GM19238 (cell line): ENCODE data around the gene DOHH.
"Not testable (repeated sequence)": the region's sequence is repeated elsewhere in the genome, so short reads cannot be mapped to it uniquely, and the experiment has no call there.

Experiments
- DNase-seq: peaks from one replicate; pipeline ENCODE4 v3.0.0; 2011; ENCODE audit warnings: low spot score; ENCODE audit not compliant: insufficient read length

Gene DOHH

DNA sequence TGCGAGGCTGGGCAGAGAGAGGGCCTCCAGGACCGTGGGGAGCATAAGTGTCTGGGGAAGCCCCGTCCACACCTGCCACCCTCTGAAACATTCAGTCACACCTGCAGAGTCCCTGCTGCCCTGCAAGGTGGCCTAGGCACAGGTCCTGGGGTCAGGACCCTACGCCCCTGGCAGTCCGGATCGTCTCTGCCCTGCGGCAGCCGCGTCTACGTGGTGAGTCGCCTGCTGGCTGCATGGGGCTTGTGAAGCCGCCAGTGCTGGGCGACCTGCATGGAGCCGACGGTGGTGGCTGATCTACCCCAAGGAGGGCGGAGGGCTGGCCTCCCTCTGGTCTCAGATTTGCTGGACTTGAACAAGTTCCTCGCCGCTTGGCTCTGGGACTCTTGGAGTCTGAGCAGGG is 18.7 kb upstream of the DOHH start:
- DNase-seq, result no peak

DNA sequence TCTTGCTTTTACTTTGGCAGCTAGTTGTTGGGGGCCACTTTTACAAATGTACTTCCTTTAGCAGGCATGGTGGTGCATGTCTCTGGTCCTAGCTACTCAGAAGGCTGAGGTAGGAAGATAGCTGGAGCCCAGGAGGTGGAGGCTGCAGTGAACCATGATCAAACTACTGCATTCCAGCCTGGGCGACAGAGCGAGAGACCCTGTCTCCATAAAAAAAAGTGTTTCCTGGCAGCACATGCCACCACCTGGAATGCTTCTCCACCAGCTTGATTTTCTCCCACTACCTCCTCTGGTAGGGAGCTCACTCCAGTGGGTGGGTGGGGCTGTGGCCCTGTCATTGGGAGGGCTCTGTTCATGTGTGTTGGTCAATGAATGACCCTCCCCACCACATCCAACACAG is 18.2 kb upstream of the DOHH start:
- DNase-seq, result no peak

- DNase-seq, result no peak
Measured at GRCh38 chr19:3518255-3518654, 17.8 kb upstream of the DOHH start.

GRCh38 chr19:3517638-3518037 is 17.2 kb upstream of the DOHH start:
- DNase-seq, result no peak

- peak; percentile 62 for DNase-seq
Measured at GRCh38 chr19:3516675-3517207, 16.3 kb upstream of the DOHH start.

DNA sequence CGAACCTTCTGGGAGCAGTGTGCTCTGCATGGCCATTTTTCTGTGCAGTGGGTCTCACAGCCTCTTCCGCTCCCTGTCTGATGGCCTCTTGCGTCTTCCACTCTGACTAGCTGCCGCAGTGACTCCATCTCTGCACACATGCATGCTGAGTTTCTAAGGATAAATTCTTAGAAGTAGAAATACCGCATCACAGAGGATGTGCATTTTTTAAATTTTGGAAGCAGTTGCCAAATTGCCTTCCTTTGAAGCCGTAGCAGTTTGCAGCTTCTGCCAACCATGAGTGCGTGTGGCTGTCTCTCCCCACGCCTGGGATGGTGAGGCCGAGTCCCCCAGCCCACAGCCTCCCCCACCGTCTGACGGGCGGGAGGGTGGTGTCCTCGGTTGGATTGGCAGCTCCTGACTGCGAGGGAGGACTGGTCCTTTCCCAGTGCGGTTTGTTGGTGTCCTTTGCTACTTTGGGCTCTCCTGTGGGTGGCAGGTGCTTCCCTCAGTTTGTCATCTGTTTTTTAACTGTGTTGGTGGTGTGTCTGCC is 15.5 kb upstream of the DOHH start:
- no peak for DNase-seq

- no peak for DNase-seq
Measured at GRCh38 chr19:3514930-3515329, 14.5 kb upstream of the DOHH start.

DNA sequence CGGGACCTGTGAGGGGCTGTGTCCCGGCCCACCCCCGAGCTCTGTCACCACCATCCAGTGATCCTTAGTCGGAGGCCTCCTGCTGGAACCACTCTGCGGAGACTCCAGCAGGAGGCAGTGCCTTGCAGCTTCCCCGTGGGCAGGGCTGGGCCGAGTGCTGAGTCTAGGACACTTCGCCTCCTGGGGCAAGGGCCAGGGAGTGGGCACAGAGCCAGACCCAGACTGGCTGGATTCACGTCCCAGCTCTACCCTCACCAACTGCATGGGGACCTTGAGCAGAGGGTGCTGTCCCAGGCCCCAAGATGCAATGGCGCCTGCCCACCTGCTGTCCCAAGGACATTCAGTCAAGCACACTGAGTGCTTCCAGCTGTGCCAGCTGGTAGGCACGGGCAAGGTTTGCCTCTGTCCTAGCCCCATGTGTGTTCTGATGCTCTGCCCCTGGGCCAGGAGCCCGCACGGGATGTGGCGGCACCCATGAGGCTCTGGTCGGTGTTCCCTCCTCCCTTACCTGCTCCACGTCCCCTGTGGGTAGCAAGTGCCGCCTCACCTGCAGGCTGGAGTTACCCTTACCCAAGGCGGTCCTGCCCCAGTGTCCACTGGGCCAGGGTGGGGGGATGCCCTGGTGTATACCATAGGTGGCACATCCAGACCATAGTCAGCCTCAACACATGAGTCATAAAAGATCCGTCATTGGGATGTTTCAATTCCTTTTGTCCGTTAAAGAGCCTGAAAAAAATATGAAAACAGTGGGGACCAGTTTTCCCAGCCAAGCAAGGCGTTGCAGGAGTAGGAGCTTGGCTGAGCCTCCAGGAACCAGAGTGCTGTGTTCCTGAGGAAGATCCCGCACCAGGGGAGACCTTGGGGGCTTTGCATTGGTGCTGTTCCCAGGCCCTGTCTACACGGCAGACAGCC is 13.0 kb upstream of the DOHH start:
- no peak for DNase-seq

GRCh38 chr19:3512562-3513228 is 12.2 kb upstream of the DOHH start:
- no peak for DNase-seq

GRCh38 chr19:3511506-3512251 is 11.2 kb upstream of the DOHH start:
- no peak for DNase-seq

DNA sequence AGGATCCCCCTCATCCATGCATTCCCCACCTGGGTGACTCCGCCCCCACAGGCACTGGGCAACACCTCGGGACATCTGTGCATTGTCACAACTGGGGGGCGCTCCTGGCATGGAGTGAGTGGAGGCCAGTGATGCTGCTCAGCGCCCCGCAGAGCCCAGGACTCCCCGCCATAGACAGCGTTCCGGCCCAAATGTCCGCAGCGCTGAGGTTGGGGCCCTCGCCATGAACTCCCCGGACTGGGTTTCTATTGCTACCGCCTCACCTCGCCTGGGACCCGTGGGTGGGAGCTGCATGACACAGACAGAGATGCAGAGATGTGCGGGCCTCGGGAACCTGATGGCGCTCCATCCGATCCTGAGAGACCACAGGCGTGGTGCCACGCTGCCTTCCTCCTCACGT is 10.3 kb upstream of the DOHH start:
- no peak for DNase-seq

- no peak for DNase-seq
Measured at GRCh38 chr19:3509566-3509989, 9.1 kb upstream of the DOHH start.

GRCh38 chr19:3508771-3509535 is 8.5 kb upstream of the DOHH start:
- no peak for DNase-seq

DNA sequence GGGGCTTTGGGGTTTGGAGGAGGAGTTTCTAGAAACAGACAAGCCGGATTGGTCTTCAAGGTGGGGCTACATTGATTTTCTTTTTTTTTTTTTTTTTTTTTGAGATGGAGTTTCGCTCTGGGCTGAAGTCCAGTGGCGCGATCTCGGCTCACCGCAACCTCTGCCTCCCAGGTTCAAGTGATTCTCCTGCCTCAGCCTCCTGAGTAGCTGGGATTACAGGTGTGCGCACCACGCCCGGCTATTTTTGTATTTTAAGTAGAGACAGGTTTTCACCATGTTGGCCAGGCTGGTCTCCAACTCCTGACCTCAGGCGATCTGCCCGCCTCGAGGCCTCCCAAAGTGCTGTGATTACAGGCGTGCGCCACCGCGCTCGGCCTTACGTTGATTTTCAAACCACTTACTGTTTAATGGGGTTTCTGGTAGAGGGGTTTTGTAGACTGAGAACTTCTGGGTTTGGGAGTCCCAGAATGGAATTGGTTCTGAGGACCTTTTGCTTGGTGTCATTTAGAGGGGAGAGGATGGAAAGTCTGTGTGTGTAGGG is 7.7 kb upstream of the DOHH start:
- not testable (repeated sequence) for DNase-seq

- DNase-seq, result no peak
Measured at GRCh38 chr19:3507371-3508120, 7.1 kb upstream of the DOHH start.

DNA sequence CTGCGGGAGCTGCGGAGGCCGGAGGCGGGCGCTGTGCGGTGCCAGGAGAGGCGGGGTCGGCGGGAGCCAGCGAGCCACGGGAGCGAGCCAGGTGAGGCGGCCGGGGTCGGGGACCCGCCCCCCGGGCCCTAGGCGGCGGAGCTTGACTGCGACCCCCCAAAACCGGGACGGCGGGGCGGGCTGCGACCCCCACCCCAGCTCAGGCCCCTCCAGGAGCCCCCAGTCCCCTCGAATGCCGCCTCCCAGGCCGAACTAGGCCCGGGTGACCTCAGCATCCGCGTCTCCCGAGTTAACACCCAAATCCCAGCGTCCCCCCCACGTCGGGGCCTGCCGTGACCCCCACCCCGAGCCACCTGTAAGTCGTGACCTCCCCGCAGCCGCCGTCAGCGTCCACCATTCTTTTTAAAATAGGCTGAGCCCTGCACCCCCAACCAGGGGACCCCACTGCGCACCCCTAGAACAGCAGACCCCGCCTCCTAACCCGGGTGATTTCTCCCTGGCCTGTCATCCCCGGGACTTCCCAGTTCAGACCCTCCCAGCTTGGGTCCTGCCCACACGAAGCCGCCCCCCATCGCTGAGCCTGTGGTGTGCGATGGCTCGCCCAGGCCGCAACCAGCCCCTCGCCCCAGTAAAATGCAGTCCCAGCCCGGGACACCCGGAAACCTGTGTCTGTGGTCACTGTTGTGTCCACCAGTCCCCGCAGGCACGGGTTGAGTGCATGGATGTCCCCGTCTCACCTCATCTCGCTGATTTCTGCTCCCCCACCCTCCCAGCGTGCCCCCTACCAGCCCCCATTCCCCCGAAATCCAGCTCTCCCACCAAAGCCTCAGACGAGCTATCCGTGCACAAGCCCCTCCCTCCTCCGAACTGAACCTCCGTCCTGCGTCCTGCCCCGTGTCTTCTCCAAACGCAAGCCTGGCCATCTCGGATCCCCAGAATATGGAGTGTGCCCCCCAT is 6.2 kb upstream of the DOHH start:
- DNase-seq, result peak; percentile 58

- peak; percentile 99 for DNase-seq
Measured at GRCh38 chr19:3505598-3506383, 5.3 kb upstream of the DOHH start, which contains the start of gene FZR1. Gene FZR1 (plus strand): TSS chr19:3506311. CDS start chr19:3522990, 16,679 bp downstream.

- no peak for DNase-seq
Measured at GRCh38 chr19:3504735-3505134, 4.3 kb upstream of the DOHH start.
